SH-SY5Y (cell line): ENCODE results near the gene PRKCG.

ENCODE experiments used
- GATA2 ChIP-seq: IDR thresholded peaks from 2 replicates; pipeline ENCODE4 v1.6.1; 2011; ENCODE audit warnings: mild to moderate bottlenecking, low read depth, low read length
- GATA3 ChIP-seq: IDR thresholded peaks from 2 replicates; pipeline ENCODE4 v1.6.1; 2011; ENCODE audit warnings: low read depth, mild to moderate bottlenecking, low read length, moderate library complexity

The PRKCG gene

GRCh38 chr19:53868892-53869804, 12.8 kb upstream of the PRKCG start:
- TF ChIP-seq GATA2: no peak
- no peak for TF ChIP-seq GATA3

GRCh38 chr19:53870485-53870844, 11.5 kb upstream of the PRKCG start:
- no peak for TF ChIP-seq GATA2
- TF ChIP-seq GATA3: no peak

- TF ChIP-seq GATA3 (no peak), GATA2 (no peak)
Observed at GRCh38 chr19:53871454-53871853, 10.5 kb upstream of the PRKCG start.

GRCh38 chr19:53872762-53873161, 9.2 kb upstream of the PRKCG start:
- TF ChIP-seq GATA2: no peak
- no peak for TF ChIP-seq GATA3

GRCh38 chr19:53873773-53874605, 8.0 kb upstream of the PRKCG start:
- TF ChIP-seq GATA2 (no peak), GATA3 (no peak)

GRCh38 chr19:53874606-53874990, 7.4 kb upstream of the PRKCG start:
- TF ChIP-seq GATA3 (no peak), GATA2 (no peak)

- TF ChIP-seq GATA3: no peak
- TF ChIP-seq GATA2: no peak
Observed at GRCh38 chr19:53875602-53876325, 6.2 kb upstream of the PRKCG start.

GRCh38 chr19:53876651-53877224, 5.3 kb upstream of the PRKCG start:
- no peak for TF ChIP-seq GATA3
- TF ChIP-seq GATA2: no peak

- TF ChIP-seq GATA3 (no peak), GATA2 (no peak)
Observed at GRCh38 chr19:53877361-53877766, 4.6 kb upstream of the PRKCG start.

- TF ChIP-seq GATA3 (no peak), GATA2 (no peak)
Observed at GRCh38 chr19:53878776-53879139, 3.2 kb upstream of the PRKCG start.

GRCh38 chr19:53879140-53880081, 2.6 kb upstream of the PRKCG start:
- TF ChIP-seq GATA3: no peak
- no peak for TF ChIP-seq GATA2

GRCh38 chr19:53880711-53881481, 1.1 kb upstream of the PRKCG start:
- TF ChIP-seq GATA3: no peak
- no peak for TF ChIP-seq GATA2

GRCh38 chr19:53882391-53883050, 524 bp downstream of the PRKCG start:
- TF ChIP-seq GATA3 (no peak), GATA2 (no peak)
